GM21717 (cell line): ENCODE measurements around the gene ASB14.
"Not testable (repeated sequence)": the region's sequence is repeated elsewhere in the genome, so short reads cannot be mapped to it uniquely, and the experiment has no call there.

ENCODE experiments used
- ATAC-seq: cut with Tn5 transposase; IDR thresholded peaks from one replicate; pipeline ENCODE4 v1.9.1; 2021; ENCODE audit warnings: mild to moderate bottlenecking, moderate library complexity; ENCODE audit not compliant: unreplicated experiment

ASB14 gene

GRCh38 chr3:57292159-57292896 is at the start of gene ASB14:
Gene ASB14 (minus strand): TSS chr3:57292685. CDS start chr3:57292033, 652 bp downstream.
- no peak for ATAC-seq

- ATAC-seq, result not testable (repeated sequence)
Observed at GRCh38 chr3:57339071-57339642, 46.7 kb upstream of the ASB14 start.

GRCh38 chr3:57338272-57339070 is 46.0 kb upstream of the ASB14 start:
- not testable (repeated sequence) for ATAC-seq

GRCh38 chr3:57335283-57335938 is 42.9 kb upstream of the ASB14 start:
- no peak for ATAC-seq

- no peak for ATAC-seq
Observed at GRCh38 chr3:57331078-57331610, 38.7 kb upstream of the ASB14 start.

- ATAC-seq, result not testable (repeated sequence)
Observed at GRCh38 chr3:57326498-57326897, 34.0 kb upstream of the ASB14 start.

- no peak for ATAC-seq
Observed at GRCh38 chr3:57314204-57314603, 21.7 kb upstream of the ASB14 start.

GRCh38 chr3:57309769-57310360 is 17.4 kb upstream of the ASB14 start:
- ATAC-seq, result no peak

- not testable (repeated sequence) for ATAC-seq
Observed at GRCh38 chr3:57303520-57303919, 11.0 kb upstream of the ASB14 start.

GRCh38 chr3:57298041-57298440 is 5.6 kb upstream of the ASB14 start:
- no peak for ATAC-seq

- no peak for ATAC-seq
Observed at GRCh38 chr3:57292897-57293526, 527 bp upstream of the ASB14 start.

- no peak for ATAC-seq
Observed at GRCh38 chr3:57288403-57288802, 4.1 kb downstream of the ASB14 start.

GRCh38 chr3:57287205-57287604 is 5.3 kb downstream of the ASB14 start:
- ATAC-seq, result no peak

- no peak for ATAC-seq
Observed at GRCh38 chr3:57283334-57283733, 9.2 kb downstream of the ASB14 start.

GRCh38 chr3:57281715-57282114 is 10.8 kb downstream of the ASB14 start:
- no peak for ATAC-seq

GRCh38 chr3:57279685-57280084 is 12.8 kb downstream of the ASB14 start:
- no peak for ATAC-seq

- no peak for ATAC-seq
Observed at GRCh38 chr3:57278237-57278636, 14.2 kb downstream of the ASB14 start.

GRCh38 chr3:57275393-57275792 is 17.1 kb downstream of the ASB14 start:
- no peak for ATAC-seq

GRCh38 chr3:57274845-57275244 is 17.6 kb downstream of the ASB14 start:
- ATAC-seq, result no peak

- no peak for ATAC-seq
Observed at GRCh38 chr3:57268416-57268815, 24.1 kb downstream of the ASB14 start.
